ENCODE measurements around the gene ERBB4.

- TF ChIP-seq, protein P1, sequence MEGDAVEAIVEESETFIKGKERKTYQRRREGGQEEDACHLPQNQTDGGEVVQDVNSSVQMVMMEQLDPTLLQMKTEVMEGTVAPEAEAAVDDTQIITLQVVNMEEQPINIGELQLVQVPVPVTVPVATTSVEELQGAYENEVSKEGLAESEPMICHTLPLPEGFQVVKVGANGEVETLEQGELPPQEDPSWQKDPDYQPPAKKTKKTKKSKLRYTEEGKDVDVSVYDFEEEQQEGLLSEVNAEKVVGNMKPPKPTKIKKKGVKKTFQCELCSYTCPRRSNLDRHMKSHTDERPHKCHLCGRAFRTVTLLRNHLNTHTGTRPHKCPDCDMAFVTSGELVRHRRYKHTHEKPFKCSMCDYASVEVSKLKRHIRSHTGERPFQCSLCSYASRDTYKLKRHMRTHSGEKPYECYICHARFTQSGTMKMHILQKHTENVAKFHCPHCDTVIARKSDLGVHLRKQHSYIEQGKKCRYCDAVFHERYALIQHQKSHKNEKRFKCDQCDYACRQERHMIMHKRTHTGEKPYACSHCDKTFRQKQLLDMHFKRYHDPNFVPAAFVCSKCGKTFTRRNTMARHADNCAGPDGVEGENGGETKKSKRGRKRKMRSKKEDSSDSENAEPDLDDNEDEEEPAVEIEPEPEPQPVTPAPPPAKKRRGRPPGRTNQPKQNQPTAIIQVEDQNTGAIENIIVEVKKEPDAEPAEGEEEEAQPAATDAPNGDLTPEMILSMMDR (IDR thresholded peaks at IDR 0.05; ENCODE audit: insufficient read depth, low read depth, low read length), result peak; percentile 41
- no peak for TF ChIP-seq EZH2 (IDR thresholded peaks at IDR 0.05; ENCODE audit: insufficient read depth, low read length)
Observed at GRCh38 chr2:212147921-212148513, 390.6 kb downstream of the ERBB4 start.

All from astrocyte (in vitro differentiated cells and primary cell).